ENCODE results near the gene EPHB2.

Gene EPHB2

DNA sequence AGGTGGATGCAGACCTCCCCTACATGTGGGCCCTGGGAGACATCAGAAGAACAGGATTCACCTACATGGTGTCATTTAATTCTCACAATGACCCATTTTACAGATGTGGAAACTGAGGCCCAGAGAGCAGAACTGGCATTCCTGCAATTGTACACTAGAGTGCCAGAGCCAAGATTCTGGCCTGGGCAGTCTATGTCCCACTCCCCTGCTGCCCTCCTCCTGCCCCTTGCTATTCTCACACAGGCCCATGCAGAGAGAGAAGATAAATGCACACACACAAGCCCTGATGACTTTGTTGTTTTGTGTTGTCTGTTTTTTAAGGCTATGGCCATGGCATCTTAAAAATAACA, 64.2 kb downstream of the EPHB2 start:
- DNase-seq (ENCODE audit: low read depth), result no peak
- no peak overlapping the region for H3K4me3 ChIP-seq (ENCODE audit: low read depth, low read length)
- TF ChIP-seq, protein P1, sequence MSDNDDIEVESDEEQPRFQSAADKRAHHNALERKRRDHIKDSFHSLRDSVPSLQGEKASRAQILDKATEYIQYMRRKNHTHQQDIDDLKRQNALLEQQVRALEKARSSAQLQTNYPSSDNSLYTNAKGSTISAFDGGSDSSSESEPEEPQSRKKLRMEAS (IDR thresholded peaks at IDR 0.05; ENCODE audit: low read depth, low read length), result no peak
- TF ChIP-seq POLR2A (IDR thresholded peaks at IDR 0.05; ENCODE audit: extremely low read depth, insufficient read length) (no peak), MYC (IDR thresholded peaks at IDR 0.05; ENCODE audit: low read depth, low read length) (no peak), CTCF (IDR thresholded peaks at IDR 0.05; ENCODE audit: low read depth, low read length) (no peak)

GRCh38 chr1:22775478-22775877, 64.8 kb downstream of the EPHB2 start:
- DNase-seq (ENCODE audit: low read depth), result no peak
- TF ChIP-seq MYC (IDR thresholded peaks at IDR 0.05; ENCODE audit: low read depth, low read length) (no peak), CTCF (IDR thresholded peaks at IDR 0.05; ENCODE audit: low read depth, low read length) (no peak), POLR2A (IDR thresholded peaks at IDR 0.05; ENCODE audit: extremely low read depth, insufficient read length) (no peak)
- TF ChIP-seq, protein P1 (IDR thresholded peaks at IDR 0.05; ENCODE audit: low read depth, low read length), result no peak
- H3K4me3 ChIP-seq (ENCODE audit: low read depth, low read length), result no peak overlapping the region

DNA sequence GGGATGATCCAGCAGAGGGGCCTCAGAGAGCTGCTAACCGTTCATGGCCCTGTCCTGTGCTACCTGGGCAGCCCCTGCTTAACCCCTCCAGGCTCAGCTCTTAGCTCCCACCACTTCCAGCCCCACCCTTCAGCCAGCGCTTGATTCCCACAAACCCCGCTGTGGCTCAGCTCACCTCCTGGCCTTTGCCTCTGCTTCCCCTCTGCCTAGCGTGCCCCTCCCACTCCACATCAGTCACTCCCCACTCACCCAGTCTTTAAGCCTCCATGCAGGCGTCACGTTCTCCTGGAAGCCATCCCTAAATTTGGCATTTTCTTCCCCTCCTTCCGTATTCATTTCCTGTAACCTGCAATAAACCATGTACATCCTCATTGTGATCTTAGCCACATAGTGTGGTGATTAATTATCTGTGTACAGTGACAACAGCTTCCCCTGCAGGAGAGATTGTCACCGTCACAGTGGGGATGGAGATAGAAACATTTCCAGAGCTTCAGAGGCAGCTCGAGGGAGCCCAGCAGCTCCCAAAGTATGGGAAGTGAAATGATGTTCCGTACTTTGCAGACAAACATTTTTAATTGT, 65.5 kb downstream of the EPHB2 start:
- TF ChIP-seq MYC (IDR thresholded peaks at IDR 0.05; ENCODE audit: low read depth, low read length), result no peak
- TF ChIP-seq, protein P1 (IDR thresholded peaks at IDR 0.05; ENCODE audit: low read depth, low read length), result no peak
- TF ChIP-seq POLR2A (IDR thresholded peaks at IDR 0.05; ENCODE audit: extremely low read depth, insufficient read length), result no peak
- TF ChIP-seq CTCF (IDR thresholded peaks at IDR 0.05; ENCODE audit: low read depth, low read length), result no peak
- no peak overlapping the region for H3K4me3 ChIP-seq (ENCODE audit: low read depth, low read length)
- DNase-seq (ENCODE audit: low read depth), result no peak

DNA sequence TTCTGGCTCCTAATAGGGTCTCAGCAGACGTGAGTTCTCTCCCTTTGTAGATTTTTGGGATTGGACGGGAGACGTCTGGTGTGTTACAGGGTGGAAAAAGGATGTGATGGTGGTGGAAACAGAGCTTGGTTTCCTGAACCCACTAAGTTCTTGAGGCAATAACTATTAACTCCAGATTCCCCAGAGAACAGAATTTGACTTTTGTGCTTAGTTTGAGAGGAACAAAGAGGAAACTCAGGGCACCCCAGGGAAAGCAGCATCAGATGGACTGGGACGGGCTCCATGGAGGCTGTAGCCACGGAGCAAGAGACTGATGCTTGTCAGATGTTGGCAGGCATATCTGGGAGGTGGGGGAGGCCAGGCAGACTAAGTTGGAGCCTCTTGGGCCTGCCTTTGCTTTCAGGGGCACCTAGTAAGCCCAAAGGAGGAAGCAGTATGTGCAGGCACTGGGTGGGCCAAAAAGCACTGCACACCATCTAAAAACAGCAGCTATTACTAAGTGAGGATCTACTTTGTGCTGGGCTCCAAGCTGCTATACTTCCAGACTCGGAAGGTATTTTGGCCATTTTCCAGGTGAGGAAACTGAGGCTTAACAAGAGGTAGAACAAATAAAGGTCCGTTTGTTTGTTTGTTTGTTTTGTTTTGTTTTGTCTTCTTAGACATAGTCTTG, 66.9 kb downstream of the EPHB2 start:
- DNase-seq (ENCODE audit: low read depth), result no peak
- TF ChIP-seq CTCF (IDR thresholded peaks at IDR 0.05; ENCODE audit: low read depth, low read length) (no peak), POLR2A (IDR thresholded peaks at IDR 0.05; ENCODE audit: extremely low read depth, insufficient read length) (no peak), MYC (IDR thresholded peaks at IDR 0.05; ENCODE audit: low read depth, low read length) (no peak)
- TF ChIP-seq, protein P1 (IDR thresholded peaks at IDR 0.05; ENCODE audit: low read depth, low read length), result no peak
- H3K4me3 ChIP-seq (ENCODE audit: low read depth, low read length), result no peak overlapping the region

DNA sequence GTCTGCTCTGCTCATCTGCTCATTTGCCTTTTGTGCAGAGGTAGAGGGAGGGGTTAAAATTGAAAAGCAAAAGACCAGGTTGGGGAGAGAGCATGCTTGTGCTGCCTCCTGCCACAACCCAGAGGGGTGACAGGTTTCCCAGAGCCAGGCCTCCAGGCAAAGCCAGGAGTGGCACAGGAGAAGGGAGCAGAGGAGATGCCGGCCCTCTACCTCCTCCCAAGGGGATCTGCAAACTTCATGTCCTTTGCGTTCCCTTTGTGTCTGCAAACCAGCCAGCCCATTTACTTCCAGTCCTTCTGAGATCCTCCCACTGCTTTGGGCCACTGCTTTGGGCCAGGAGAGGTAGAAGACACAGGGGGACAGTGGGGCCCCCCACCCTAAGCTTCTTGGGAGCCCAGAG, 67.8 kb downstream of the EPHB2 start:
- TF ChIP-seq, protein P1 (IDR thresholded peaks at IDR 0.05; ENCODE audit: low read depth, low read length), result no peak
- TF ChIP-seq MYC (IDR thresholded peaks at IDR 0.05; ENCODE audit: low read depth, low read length) (no peak), POLR2A (IDR thresholded peaks at IDR 0.05; ENCODE audit: extremely low read depth, insufficient read length) (no peak), CTCF (IDR thresholded peaks at IDR 0.05; ENCODE audit: low read depth, low read length) (no peak)
- no peak overlapping the region for H3K4me3 ChIP-seq (ENCODE audit: low read depth, low read length)
- DNase-seq (ENCODE audit: low read depth), result no peak
